NCI-H2227 (cell line): ENCODE results near the gene COQ8A.
A peak's percentile ranks its signal among the peaks of the same experiment; 100 is the strongest.
"Not testable (repeated sequence)": the region's sequence is repeated elsewhere in the genome, so short reads cannot be mapped to it uniquely, and the experiment has no call there.

Experiments used
- DNase-seq: peaks from one replicate; lab custom pipeline; 2025; ENCODE audit not compliant: unreplicated experiment; lab: John Stamatoyannopoulos, UW

COQ8A gene

DNA sequence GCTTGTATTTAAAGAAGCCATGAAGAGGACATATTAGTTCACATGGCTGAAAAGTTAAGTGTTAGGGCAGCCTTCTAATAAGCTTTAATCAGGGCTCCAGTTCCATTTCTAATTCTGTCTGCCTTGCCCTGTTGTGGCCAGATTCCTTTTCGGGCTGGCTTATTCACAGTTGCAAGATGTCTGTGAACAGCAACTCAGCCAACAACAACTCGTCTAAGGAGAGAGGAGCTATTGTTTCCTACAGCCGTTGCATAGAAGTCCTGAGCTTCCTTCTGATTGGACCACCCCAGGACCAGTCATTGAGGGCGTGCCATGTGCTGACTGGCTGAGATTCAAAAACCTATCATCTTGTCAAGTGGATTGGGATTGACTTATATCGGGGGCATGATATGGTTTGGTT, 18.6 kb upstream of the COQ8A start:
- DNase-seq, result no peak

DNA sequence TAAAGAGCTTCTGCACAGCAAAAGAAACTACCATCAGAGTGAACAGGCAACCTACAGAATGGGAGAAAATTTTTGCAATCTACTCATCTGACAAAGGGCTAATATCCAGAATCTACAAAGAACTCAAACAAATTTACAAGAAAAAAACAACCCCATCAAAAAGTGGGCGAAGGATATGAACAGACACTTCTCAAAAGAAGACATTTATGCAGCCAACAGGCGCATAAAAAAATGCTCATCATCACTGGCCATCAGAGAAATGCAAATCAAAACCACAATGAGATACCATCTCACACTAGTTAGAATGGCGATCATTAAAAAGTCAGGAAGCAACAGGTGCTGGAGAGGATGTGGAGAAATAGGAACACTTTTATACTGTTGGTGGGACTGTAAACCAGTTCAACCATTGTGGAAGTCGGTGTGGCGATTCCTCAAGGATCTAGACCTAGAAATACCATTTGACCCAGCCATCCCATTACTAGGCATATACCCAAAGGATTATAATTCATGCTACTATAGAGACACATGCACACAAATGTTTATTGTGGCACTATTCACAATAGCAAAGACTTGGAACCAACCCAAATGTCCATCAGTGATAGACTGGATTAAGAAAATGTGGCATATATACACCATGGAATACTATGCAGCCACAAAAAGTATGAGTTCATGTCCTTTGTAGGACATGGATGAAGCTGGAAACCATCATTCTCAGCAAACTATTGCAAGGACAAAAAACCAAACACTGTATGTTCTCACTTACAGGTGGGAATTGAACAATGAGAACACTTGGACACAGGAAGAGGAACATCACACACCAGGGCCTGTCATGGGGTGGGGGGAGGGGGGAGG, 10.6 kb upstream of the COQ8A start:
- not testable (repeated sequence) for DNase-seq

DNA sequence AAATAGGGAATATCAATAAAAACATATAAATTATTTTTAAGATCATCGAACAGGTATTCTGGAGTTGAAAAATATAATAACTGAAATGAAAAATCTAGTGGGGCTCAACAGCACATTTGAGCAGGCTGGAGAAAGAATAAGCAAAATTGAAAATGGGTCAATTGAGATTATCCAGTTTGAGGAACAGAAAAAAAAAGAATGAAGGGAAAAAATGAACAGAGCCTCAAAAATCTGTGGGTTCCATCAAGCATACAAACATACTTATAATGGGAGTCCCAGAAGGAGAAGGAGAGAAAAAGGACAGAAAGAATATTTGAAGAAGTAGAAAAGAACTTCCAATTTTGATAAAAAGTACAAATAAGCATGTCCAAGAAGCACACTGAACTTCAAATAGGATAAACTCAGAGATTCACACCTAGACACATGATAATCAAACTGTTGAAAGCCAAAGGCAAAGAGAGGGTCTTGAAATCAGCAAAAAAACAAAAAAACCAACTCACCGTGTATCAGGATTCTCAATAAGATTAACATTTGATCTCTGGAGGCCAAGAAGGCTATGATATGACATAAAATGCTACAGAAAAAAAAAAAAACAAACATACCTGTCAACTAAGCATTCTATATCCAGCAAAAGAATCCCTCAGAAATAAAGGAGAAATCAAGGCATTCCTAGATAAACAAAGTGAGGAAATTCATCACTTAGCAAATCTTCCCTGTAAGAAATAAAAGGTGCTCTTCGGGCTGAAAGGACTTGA, 5.4 kb upstream of the COQ8A start:
- DNase-seq, result no peak

DNA sequence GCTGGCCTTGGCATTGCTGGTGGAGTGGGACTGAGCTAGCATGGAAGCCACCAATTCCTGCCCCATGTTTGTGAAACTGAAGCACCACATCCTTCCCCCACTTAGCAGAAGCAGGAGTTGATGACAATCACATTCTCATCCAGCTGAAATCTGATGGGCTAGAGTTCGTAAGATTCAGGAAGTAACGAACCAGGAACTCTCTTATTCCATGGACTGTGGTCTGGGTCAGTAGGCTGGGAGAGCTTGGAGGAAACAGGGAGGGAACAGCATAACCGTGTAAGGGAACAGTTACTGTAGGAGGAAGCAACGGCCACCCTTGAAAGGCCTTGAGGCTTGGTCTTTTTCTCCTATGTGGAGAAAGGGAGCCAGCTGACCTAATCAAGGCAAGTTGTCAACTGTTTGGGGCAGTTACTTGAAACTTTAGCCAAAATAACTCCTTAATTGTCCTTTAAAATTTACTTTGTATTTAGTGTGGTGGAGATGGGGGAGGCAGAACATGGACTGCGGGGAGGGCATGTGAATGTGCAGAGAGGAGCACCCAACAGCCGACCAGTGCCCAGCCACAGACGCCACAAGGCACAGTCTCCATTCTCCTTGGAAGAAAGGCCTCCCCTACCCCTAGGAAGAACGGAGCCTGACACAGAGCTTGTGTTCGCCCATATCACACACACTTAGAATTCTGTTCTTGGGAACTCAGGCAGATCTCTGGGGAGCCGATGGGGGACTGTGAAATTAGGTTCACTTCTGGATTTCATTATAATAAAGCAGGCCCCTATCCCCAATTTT, 2.0 kb upstream of the COQ8A start:
- no peak for DNase-seq

DNA sequence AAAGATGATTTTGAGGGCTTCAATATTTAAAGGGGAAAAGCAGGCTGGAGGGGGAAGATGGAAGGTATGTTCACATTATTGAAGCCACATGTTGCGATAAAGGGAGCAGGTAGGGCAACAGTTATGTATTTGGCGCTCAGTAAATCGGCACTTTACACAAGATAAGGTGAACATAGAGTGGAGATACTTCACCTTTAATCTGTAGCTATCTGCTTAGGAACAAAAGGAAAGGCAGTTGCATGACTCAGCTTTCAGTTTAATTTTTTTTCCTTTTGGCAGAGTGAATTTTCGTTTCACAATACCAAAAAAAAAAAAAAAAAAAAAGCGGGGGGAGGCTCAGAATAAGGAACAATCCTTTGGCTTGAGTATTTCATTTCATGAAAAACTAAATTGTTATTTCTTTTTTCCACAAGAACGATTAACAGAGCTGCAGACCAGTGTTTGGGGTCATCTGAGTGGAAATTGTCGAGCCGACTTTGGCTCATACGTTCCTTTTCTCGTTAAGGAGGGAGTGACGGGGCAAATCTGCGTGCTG, 1.1 kb upstream of the COQ8A start:
- no peak for DNase-seq

DNA sequence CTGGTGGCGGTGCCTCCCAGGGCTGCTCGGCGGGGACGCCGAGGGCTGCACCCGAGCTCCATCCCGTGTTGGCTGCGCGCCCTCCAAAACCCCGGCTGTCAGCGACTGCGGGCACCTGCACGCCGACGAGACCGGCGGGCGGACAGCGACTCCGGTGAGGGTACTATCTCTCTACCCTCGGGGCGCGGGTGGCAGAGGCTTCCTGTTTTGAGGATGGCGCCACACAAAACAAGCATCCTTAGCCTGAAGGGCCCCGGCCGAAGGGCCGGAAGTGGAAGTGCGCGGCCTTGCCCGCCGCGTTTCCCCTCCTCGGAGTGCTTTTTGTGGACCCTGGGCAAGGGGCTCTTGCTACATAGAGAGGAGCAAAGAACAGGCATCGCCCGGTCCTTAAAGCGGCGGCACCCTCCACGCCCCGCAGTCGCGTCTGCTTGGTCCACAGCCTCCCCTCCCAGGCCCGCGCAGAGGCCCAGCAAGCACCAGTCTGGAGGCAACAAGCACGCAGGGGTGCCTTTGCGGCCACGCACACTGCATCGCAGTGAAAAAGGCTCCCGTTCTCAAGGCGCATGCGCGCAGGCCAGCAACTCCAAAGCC, 561 bp upstream of the COQ8A start:
- peak; percentile 78 for DNase-seq

DNA sequence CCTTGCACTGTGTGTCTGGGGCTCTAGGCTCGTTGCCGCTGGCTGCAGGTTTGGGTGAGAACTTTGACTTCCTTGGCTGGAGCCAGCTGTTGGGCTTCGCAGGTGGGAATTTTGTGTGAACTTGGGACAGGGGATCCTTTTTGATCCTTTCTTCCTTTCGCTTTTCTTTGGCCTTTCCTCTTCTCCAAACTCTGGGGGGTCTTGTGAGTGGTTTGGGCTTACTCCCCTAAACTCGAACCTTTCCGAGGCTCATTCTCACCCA, 643 bp downstream of the COQ8A start:
- no peak for DNase-seq

DNA sequence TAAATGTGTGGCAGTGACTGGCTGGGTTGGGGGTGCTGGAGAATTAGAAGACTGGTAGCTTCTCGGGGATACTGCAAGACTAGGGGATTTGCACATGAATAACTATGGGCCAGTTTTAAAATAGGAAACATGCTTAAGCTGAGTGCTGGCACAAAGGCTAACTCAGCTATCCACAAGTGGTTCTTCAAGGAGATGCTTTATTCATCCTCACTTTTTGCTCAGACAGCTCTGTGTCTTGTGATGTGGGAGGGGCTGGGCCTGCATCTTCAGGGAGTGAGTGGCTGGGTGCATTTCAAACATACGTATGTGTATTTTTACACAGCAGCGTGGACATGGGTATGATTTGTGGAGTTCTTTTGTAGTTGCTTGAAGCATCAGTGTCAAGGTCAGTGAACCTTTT, 2.3 kb downstream of the COQ8A start:
- no peak for DNase-seq

DNA sequence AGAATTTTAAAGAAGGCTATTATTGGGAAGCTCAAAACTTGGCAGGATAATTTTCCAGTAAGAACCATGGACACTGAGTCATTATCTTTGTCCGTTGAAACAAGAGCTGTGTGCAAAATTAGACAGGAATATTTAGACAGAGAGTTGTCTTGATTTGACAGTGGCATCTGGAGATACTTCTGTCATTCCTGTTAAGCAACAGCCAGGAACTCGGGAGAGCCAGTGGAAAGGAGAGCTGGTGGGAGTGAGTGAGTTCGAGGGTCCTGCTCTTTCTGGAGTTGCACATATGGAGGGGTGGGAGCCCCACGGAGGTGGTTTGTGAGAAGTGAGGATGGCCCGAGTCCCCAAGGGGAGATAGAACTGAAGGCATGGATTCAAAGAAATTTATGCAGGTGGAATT, 3.1 kb downstream of the COQ8A start:
- DNase-seq, result no peak

DNA sequence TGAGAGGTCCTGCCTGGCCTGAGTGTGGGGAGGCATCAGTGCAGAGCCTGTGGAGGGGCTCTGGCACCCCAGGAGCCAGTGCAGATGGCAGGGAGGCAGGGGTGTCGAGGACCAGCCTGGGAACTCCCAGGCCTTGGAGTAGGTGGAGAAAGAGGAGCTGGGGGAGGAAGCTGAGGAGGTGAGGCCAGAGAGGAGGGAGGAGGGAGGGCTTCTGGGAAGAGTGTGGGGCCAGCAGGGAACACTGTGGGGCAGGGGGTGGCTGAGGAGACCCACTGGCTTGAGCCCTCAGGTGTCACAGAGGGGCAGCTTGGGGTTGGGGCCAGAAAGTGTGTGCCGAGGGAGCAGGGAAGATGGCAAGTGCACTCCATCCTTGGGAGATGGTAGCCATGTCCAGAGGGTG, 3.8 kb downstream of the COQ8A start:
- no peak for DNase-seq

DNA sequence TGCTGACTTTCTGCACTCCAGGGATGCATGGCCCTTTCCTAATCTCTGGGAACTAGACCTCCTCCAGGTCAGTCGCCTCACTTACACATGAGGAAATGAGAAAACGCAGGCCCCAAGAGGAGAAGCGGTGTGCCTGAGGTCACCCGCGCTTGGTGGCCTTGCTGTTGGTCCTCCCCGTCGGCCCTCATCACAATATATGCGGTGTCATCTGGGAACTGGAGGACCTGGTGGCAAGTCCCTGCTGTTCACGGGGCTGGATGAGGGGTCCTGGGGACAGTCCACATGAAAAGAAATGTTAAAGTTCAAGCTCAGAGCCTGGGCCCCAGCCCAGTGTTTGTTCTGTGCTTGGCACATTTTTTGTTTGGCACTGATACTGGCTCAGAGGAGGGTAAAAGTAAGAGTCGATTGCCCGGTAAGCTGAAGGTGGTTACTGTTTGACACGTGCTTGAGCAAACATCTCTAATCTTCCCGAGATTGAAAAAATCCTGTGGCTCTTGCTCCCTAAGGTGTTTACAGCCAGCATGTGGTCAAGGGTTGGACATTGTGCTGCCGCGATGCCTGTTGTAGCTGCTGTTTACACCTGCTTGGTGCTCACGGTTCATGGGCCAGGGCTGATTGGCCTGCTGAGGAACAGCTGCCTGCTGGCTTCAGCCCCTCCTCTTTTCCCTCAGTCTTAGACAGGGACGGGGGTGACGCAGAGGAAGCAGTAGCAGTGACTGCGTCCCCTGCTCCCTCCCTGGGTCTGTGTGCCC, 5.2 kb downstream of the COQ8A start:
- DNase-seq, result peak; percentile 46

DNA sequence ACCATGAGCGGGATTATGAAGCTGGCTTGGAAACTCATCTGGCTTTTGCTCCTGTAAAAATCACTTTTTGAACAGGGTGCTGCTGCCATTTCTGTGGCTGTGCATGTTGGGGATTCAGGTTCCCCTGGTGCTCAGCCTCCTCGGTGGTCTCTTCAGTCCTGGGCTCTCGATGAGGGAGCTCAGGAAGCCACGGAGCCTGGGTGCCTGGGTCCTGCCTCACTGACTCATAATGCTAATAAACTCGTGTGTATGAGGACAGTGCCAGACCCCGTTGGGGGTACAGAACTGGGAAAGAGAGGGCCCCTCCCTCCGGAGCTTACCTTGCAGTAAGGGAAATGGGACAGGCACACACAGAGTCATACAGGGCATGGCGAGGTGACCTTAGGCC, 5.8 kb downstream of the COQ8A start:
- no peak for DNase-seq

DNA sequence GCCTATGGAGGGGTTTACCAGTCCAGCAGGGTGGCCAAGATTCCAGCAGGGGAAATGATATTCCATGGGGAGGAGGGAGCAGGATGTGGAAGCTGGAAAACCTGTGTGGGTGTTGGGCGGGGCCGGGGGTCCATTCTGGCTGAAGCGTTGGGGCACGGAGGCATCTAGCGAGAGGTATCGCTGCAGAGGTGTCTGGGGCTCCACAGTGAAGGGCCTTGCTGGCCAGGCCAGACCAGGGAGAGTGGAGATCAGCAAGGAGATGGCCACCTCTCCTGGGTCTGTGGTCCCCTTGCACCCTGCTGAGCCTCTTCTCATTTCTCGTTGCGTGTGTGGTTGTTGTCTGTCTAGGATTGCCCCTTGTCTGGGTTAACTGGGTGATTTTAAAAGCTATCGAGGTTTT, 6.2 kb downstream of the COQ8A start:
- DNase-seq, result no peak

DNA sequence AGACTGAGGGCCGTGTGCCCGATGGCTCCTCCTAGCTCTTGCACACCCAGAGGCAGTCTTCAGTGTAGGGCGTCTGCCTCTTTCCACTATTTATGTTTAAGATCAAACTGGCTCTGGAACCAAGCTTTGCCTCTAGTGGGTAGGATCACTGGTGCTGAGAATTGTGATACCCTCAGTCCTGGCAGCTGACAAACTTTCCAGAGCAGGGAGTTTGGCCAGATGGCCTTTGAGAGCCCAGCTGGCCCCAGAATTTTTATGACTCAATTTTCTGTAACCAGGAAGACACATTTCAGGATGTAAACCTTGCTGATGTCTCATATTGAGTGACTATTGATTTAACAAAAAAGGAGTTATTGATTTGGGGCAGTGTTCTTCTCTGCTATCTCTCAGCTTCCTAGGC, 6.7 kb downstream of the COQ8A start:
- no peak for DNase-seq

DNA sequence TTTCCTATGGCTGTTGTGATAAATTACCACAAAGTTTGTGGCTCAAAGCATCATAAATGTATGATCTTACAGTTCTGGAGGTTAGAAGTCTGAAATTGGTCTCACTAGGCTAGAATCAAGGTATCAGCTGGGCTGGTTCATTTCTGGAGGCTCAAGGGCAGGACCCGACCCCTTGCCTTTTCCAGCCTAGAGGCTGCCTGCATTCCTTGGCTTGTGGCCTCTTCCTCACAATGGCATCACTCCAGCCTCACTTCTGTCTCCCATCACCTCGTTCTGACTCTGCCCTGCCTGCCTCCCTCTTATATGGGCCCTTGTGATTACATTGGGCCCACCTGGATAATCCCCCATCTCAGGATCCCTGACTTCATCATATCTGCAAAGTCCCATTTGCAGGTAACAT, 8.0 kb downstream of the COQ8A start:
- no peak for DNase-seq

DNA sequence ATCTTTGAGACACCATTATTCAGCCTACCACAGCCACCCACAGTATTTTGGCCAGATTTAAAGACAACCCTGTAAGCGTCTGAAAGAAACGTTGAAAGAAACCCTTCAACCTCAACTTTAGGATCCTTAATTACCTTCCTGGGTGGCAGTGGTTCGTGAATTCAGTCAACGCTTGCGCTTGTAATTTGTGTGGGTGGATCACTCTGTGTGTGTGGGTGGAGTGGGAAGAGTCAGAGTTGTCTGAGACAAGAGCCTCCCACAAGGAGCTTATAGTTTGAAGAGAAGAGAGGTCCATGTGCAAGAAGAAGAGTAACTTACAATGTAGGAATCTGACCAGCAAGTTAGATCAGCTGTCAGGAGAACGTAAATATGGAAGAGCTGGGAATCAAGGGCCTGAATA, 8.4 kb downstream of the COQ8A start:
- no peak for DNase-seq

DNA sequence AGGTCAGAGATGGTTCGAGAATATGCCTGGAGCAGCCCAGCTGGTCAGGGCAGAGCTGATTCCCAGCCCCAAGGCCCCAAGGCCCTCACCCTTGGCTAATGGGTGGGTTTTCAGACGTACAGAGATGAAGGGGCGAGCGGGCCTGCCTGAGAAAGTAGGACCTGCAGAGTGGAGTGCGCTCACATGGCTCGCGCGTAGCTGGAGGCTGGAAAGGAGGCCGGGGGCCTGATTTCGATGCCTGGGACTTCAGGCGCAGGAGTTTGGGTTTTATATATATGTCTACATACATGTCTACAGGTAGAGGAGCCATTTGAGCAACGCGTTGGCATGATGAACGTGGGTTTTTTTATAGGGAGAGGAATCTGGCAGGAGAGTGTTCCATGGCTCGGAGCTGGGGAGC, 8.9 kb downstream of the COQ8A start:
- no peak for DNase-seq

DNA sequence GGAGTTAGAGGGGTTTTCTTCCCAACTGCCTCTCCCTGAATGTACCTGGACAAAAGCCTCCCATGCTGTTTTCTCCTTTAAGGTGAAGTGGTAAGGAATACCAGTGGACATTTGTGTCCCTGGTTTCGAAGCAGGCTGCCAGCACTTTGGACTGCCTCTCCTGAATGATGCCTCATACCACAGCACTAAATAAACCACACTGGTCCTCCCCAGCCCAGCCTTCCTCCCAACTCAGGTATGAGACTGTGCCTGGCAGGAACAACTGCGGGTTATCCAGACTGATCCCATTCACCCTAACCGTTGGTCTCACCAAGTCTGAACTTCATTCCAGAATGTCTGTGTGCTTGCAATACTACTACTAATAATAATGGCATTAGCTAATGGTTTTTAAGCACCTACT, 9.3 kb downstream of the COQ8A start:
- no peak for DNase-seq

DNA sequence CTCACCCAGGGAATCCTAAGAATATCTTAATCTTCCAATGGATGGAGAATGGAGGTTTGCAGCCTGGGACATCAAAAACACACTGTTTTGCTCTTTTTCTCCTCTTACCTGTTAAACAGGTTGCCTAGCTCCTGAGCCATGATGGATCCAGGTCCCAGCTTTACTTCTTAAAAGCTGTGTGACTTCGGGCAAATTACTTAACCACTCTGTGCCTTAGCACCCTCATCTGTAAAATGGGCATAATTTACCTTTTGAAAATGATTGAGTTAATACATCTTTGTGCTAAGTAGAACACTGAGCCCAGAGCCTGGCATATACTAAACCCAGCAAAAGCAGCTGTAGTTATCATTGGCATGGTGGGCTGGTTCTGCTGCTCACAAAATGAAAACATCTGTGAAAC, 10.2 kb downstream of the COQ8A start:
- no peak for DNase-seq

DNA sequence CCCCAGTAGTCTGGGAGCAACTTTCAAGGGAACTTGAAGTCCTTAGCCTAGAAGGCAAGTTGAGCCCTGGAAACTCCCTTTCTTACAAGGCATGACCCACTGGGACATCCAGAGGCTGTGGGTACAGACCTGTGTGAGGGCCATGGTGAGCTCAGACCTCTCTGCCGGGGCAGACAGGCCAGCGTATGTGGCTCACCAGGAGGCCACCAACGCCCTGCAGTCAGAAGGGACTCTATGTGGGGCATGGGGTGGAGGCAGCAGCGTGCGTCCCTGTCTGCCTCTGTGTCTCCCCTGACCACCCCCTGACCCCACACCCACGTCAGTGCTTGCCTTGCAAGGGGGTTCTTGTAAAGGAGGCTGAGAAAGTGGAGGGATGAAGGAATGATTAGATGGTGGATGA, 10.8 kb downstream of the COQ8A start:
- DNase-seq, result no peak
